PC-3 (cell line): ENCODE data around the gene PIGL. TPM values are rescaled to one million over a fixed set of nuclear protein-coding genes. Genes with fewer than 3 reads are reported as not detected.
"Not testable (repeated sequence)": the region's sequence is repeated elsewhere in the genome, so short reads cannot be mapped to it uniquely, and the experiment has no call there.

Experiments used
- ATAC-seq: fragments of 200-7000 bp; cut with Tn5 transposase; 2 replicates; pipeline ENCODE4 v1.9.1; 2020; ENCODE audit warnings: mild to moderate bottlenecking, moderate library complexity
- BruUV-seq: library from RNA; stranded (reverse); fragments of 400-500 nt; replicated peaks from 2 replicates; lab custom pipeline; 2021; lab: Mats Ljungman, UMichigan
- CTCF ChIA-PET: fragments of 300-600 bp; sonication (Branson Sonifier 250); formaldehyde crosslinking; loops from one replicate; lab custom pipeline; 2022; ENCODE audit warnings: antibody characterized with exemption; lab: Charles Lee
- POLR2A ChIA-PET: fragments of 300-600 bp; sonication (Branson Sonifier 250); formaldehyde crosslinking; loops from one replicate; lab custom pipeline; 2022; ENCODE audit warnings: antibody characterized with exemption; ENCODE audit not compliant: unreplicated experiment; lab: Charles Lee
- DNase-seq: peaks from one replicate; pipeline ENCODE4 v3.0.0-alpha.2; 2015
- H2AFZ ChIP-seq: fragments of 300-600 bp; sonication (generic); 2 replicates; pipeline ENCODE4 v1.6.0; 2016; ENCODE audit warnings: antibody characterized with exemption, low read length
- H3F3A ChIP-seq: fragments of 300-600 bp; sonication (generic); one replicate; pipeline ENCODE4 v1.6.0; 2017; ENCODE audit warnings: antibody characterized with exemption, low read length, control low read depth, mild to moderate bottlenecking; ENCODE audit not compliant: unreplicated experiment
- H3K27ac ChIP-seq: fragments of 300-600 bp; sonication (generic); 2 replicates; pipeline ENCODE4 v1.5.1; 2016; ENCODE audit warnings: mild to moderate bottlenecking, low read length
- H3K27me3 ChIP-seq: fragments of 300-600 bp; sonication (generic); 2 replicates; pipeline ENCODE4 v1.6.1; 2016; ENCODE audit warnings: low read length, mixed read lengths
- H3K36me3 ChIP-seq: fragments of 300-600 bp; sonication (generic); 2 replicates; pipeline ENCODE4 v1.6.1; 2016; ENCODE audit warnings: low read depth, mixed run types, low read length, mixed read lengths
- H3K4me1 ChIP-seq: fragments of 300-600 bp; sonication (generic); 2 replicates; pipeline ENCODE4 v1.5.1; 2016; ENCODE audit warnings: low read length; ENCODE audit not compliant: insufficient read depth
- H3K4me2 ChIP-seq: fragments of 300-600 bp; sonication (generic); 2 replicates; pipeline ENCODE4 v1.6.0; 2016; ENCODE audit warnings: low read length
- H3K4me3 ChIP-seq: fragments of 300-600 bp; sonication (generic); 2 replicates; pipeline ENCODE4 v1.5.1; 2016; ENCODE audit warnings: mild to moderate bottlenecking, low read length, mixed read lengths
- H3K79me2 ChIP-seq: fragments of 300-600 bp; sonication (generic); 2 replicates; pipeline ENCODE4 v1.6.1; 2017; ENCODE audit warnings: low read length, mixed read lengths
- H3K9ac ChIP-seq: fragments of 300-600 bp; sonication (generic); 2 replicates; pipeline ENCODE4 v1.6.0; 2016; ENCODE audit warnings: mild to moderate bottlenecking, low read length
- H3K9me2 ChIP-seq: fragments of 300-600 bp; sonication (generic); replicated peaks from 2 replicates; pipeline ENCODE4 v1.6.1; 2016; ENCODE audit warnings: mixed run types, low read length, mixed read lengths
- H3K9me3 ChIP-seq: fragments of 300-600 bp; sonication (generic); 2 replicates; pipeline ENCODE4 v1.6.1; 2016; ENCODE audit warnings: low read length, mixed read lengths
- H4K20me1 ChIP-seq: fragments of 300-600 bp; sonication (generic); 2 replicates; pipeline ENCODE4 v1.6.1; 2016; ENCODE audit warnings: low read length, mixed read lengths
- CTCF ChIP-seq: fragments of 300-600 bp; sonication (generic); conservative IDR thresholded peaks from 2 replicates; pipeline ENCODE4 v1.5.1; 2017; ENCODE audit warnings: antibody characterized with exemption, low read depth, mild to moderate bottlenecking, low read length
- EZH2 ChIP-seq: fragments of 300-600 bp; sonication (generic); IDR thresholded peaks from one replicate; pipeline ENCODE4 v1.6.1; 2017; ENCODE audit warnings: antibody characterized with exemption, mild to moderate bottlenecking, low read length; ENCODE audit not compliant: unreplicated experiment
- EZH2phosphoT487 ChIP-seq: fragments of 300-600 bp; sonication (generic); IDR thresholded peaks from 2 replicates; pipeline ENCODE4 v1.6.1; 2018; ENCODE audit warnings: mild to moderate bottlenecking, antibody characterized with exemption, low read length, borderline replicate concordance
- intact Hi-C: fragments of 100-400 bp; cut with micrococcal nuclease; formaldehyde crosslinking; loops from 2 replicates; pipeline ENCODE4 v1.9.0; 2023
- total RNA-seq: library from RNA; depleted of rRNA; stranded (reverse); fragments of >200 nt; gene quantifications from 2 replicates; pipeline ENCODE4 v1.2.3, GENCODE V29; 2014

PIGL gene
- total RNA-seq, 1 experiment from 2014 or later: 37.4 TPM

GRCh38 chr17:16288860-16289571, 72.0 kb downstream of the PIGL start:
- POLR2A ChIA-PET: no interaction called here
- Histone ChIP-seq H3K9ac (no peak overlapping the region), H4K20me1 (no peaks in the 10 kb centered on the region), H3K36me3 (no peaks in the 10 kb centered on the region; the same call in 1 of the 2 replicates), H3K27ac (no peak overlapping the region), H3K4me3 (no peak overlapping the region), H3K4me1 (peaks cover 45% of the 10 kb centered on the region), H3K9me2 (no peaks in the 10 kb centered on the region), H3K27me3 (no peaks in the 10 kb centered on the region), H3K4me2 (no peak overlapping the region), H2AFZ (no peak overlapping the region), H3K9me3 (no peaks in the 10 kb centered on the region), H3F3A (peaks cover 7% of the 10 kb centered on the region), H3K79me2 (0 out of 2 replicates have a peak, but pooled peaks cover 4% of the 10 kb centered on the region)
- no TSS peak for BruUV-seq
- no peak for TF ChIP-seq CTCF
- TF ChIP-seq EZH2: no peak
- TF ChIP-seq EZH2phosphoT487: no peak
- ATAC-seq: no peak
- peak; percentile 32 for DNase-seq
- CTCF ChIA-PET: no interaction called here
- intact Hi-C loops: loop anchor here (5.0 to 10.0 kb wide), 2 partner anchors 72 to 86 kb away; partner anchors contain the start of genes NCOR1 and PIGL

- Histone ChIP-seq H3K9me2 (no peaks in the 10 kb centered on the region), H4K20me1 (no peaks in the 10 kb centered on the region), H3K4me3 (no peak overlapping the region), H3K27ac (no peak overlapping the region), H3F3A (no peaks in the 10 kb centered on the region), H3K9me3 (no peaks in the 10 kb centered on the region), H3K4me1 (peaks cover 27% of the 10 kb centered on the region), H3K4me2 (no peak overlapping the region), H3K36me3 (no peaks in the 10 kb centered on the region; the same call in 1 of the 2 replicates), H3K79me2 (0 out of 2 replicates have a peak, but pooled peaks cover under 1% of the 10 kb centered on the region), H2AFZ (no peak overlapping the region), H3K27me3 (no peaks in the 10 kb centered on the region), H3K9ac (no peak overlapping the region)
- POLR2A ChIA-PET: no interaction called here
- ATAC-seq (no peak), DNase-seq (no peak)
- no peak for TF ChIP-seq EZH2
- TF ChIP-seq CTCF: no peak
- no peak for TF ChIP-seq EZH2phosphoT487
- CTCF ChIA-PET: no interaction called here
- intact Hi-C loops: no loop called here
- BruUV-seq: no TSS peak
Observed at GRCh38 chr17:16293931-16294330, 76.9 kb downstream of the PIGL start.

- H3K9me2 ChIP-seq: no peaks in the 10 kb centered on the region
- H3K9me3 ChIP-seq: no peaks in the 10 kb centered on the region
- ATAC-seq (no peak), DNase-seq (peak; percentile 29)
- POLR2A ChIA-PET: no interaction called here
- TF ChIP-seq CTCF (0 out of 2 replicates have a peak, but pooled peaks have one; percentile 25), EZH2phosphoT487 (no peak), EZH2 (no peak)
- no peak overlapping the region for H3K27ac ChIP-seq
- no peaks in the 10 kb centered on the region for H3K79me2 ChIP-seq
- peaks cover 20% of the 10 kb centered on the region for H3K4me1 ChIP-seq
- intact Hi-C loops: no loop called here
- H3K36me3 ChIP-seq: no peaks in the 10 kb centered on the region; the same call in 1 of the 2 replicates
- no peaks in the 10 kb centered on the region for H3K27me3 ChIP-seq
- no peak overlapping the region for H3K9ac ChIP-seq
- no peaks in the 10 kb centered on the region for H3F3A ChIP-seq
- no peaks in the 10 kb centered on the region for H4K20me1 ChIP-seq
- no peak overlapping the region for H2AFZ ChIP-seq
- no TSS peak for BruUV-seq
- CTCF ChIA-PET: interaction anchor here (1.9 kb wide), 1 partner anchor 9 kb away, joined by 10 read pairs; no protein-coding TSS in a partner anchor
- no peak overlapping the region for H3K4me2 ChIP-seq
- H3K4me3 ChIP-seq: no peak overlapping the region
Observed at GRCh38 chr17:16294560-16294959, 77.5 kb downstream of the PIGL start.

DNA sequence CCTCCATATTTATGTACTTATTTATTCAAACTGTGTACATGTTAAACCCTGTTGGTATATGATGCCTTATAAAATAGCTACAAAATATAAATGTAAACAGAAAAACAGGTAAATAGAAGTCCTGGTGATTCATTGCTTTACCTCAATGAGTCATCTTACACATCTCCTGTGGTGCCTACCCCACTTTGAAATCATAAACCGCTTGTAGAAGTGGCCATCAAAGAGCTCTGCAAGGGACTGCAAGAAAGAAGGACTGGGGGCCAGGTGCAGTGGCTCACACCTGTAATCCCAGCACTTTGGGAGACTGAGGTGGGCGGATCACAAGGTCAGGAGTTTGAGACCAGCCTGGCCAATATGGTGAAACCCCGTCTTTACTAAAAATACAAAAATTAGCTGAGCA, 79.1 kb downstream of the PIGL start:
- H3K36me3 ChIP-seq, H3K9ac ChIP-seq, BruUV-seq, H3K27ac ChIP-seq, H3K79me2 ChIP-seq, intact Hi-C loops, H3K4me3 ChIP-seq, H2AFZ ChIP-seq, H3K27me3 ChIP-seq, H3F3A ChIP-seq, H3K9me3 ChIP-seq, H4K20me1 ChIP-seq, H3K9me2 ChIP-seq: not testable (repeated sequence)
- ChIA-PET CTCF (interaction anchor here (1.3 to 1.9 kb wide), 2 partner anchors 9 to 10 kb away, joined by 7 to 10 read pairs; no protein-coding TSS in a partner anchor), POLR2A (interaction anchor here (1.0 kb wide), 1 partner anchor 10 kb away, joined by 3 read pairs; no protein-coding TSS in a partner anchor)
- DNase-seq (peak; percentile 88), ATAC-seq (peak; percentile 95)
- peaks cover 20% of the 10 kb centered on the region for H3K4me1 ChIP-seq
- H3K4me2 ChIP-seq: peak overlapping the region; percentile 32; the same call in 1 of the 2 replicates
